HUES64 (cell line): ENCODE results near the gene SULT1A3.
"Not testable (repeated sequence)": the region's sequence is repeated elsewhere in the genome, so short reads cannot be mapped to it uniquely, and the experiment has no call there.

ENCODE experiments used
- H3K27ac ChIP-seq: 2 replicates; pipeline ENCODE4 v1.7.0; 2013; ENCODE audit warnings: low read depth, low read length, inconsistent platforms
- H3K27me3 ChIP-seq: 2 replicates; pipeline ENCODE4 v1.6.1; 2013; ENCODE audit warnings: mild to moderate bottlenecking, low read length; ENCODE audit not compliant: insufficient read depth
- H3K36me3 ChIP-seq: 2 replicates; pipeline ENCODE4 v1.6.1; 2013; ENCODE audit warnings: mild to moderate bottlenecking, low read length; ENCODE audit not compliant: insufficient read depth
- H3K4me1 ChIP-seq: 2 replicates; pipeline ENCODE4 v1.6.1; 2013; ENCODE audit warnings: mild to moderate bottlenecking, low read length, moderate library complexity; ENCODE audit not compliant: insufficient read depth
- H3K4me3 ChIP-seq: 2 replicates; pipeline ENCODE4 v1.5.1; 2013; ENCODE audit warnings: mild to moderate bottlenecking, low read length, moderate library complexity
- H3K9ac ChIP-seq: 2 replicates; pipeline ENCODE4 v1.6.1; 2013; ENCODE audit warnings: mild to moderate bottlenecking, low read depth, low read length
- H3K9me3 ChIP-seq: 2 replicates; pipeline ENCODE4 v1.6.1; 2013; ENCODE audit warnings: low read depth, low read length; ENCODE audit not compliant: insufficient read depth
- WGBS: fragments of 150-250, 120-280 bp; methylation state at CpG from one replicate; pipeline ENCODE4 v1.1.7; 2013; ENCODE audit warnings: missing lambda C conversion rate; 5-methylcytosine and 5-hydroxymethylcytosine counted together

SULT1A3 gene

GRCh38 chr16:30209032-30209431 lies 10.0 kb downstream of the SULT1A3 start:
- not testable (repeated sequence) for H3K36me3 ChIP-seq, H3K9ac ChIP-seq, H3K27ac ChIP-seq, H3K4me3 ChIP-seq, H3K9me3 ChIP-seq, H3K4me1 ChIP-seq, H3K27me3 ChIP-seq
- WGBS = no CpG with 5 or more reads among the region's 6 CpGs

- not testable (repeated sequence) for H3K4me3 ChIP-seq, H3K36me3 ChIP-seq, H3K9me3 ChIP-seq, H3K9ac ChIP-seq, H3K27ac ChIP-seq, H3K4me1 ChIP-seq, H3K27me3 ChIP-seq
- no CpG with 5 or more reads among the region's 4 CpGs for WGBS
These were observed 12.4 kb downstream of the SULT1A3 start for GRCh38 chr16:30211414-30211813.

GRCh38 chr16:30217082-30217481 lies 18.0 kb downstream of the SULT1A3 start:
- no CpG with 5 or more reads among the region's 5 CpGs for WGBS
- not testable (repeated sequence) for H3K9me3 ChIP-seq, H3K4me1 ChIP-seq, H3K36me3 ChIP-seq, H3K27me3 ChIP-seq, H3K27ac ChIP-seq, H3K4me3 ChIP-seq, H3K9ac ChIP-seq

- H3K27me3 ChIP-seq, H3K27ac ChIP-seq, H3K4me3 ChIP-seq, H3K9ac ChIP-seq, H3K9me3 ChIP-seq, H3K36me3 ChIP-seq, H3K4me1 ChIP-seq: not testable (repeated sequence)
- WGBS = no CpG with 5 or more reads among the region's 4 CpGs
These were observed 49.3 kb downstream of the SULT1A3 start, which contains the start of gene NPIPB13 for GRCh38 chr16:30248379-30248778. TSS of gene NPIPB13 (minus strand) at chr16:30248479. CDS start at chr16:30245573, 2,906 bp downstream.
